ENCODE measurements around the gene OCEL1.
"Not testable (repeated sequence)": the region's sequence is repeated elsewhere in the genome, so short reads cannot be mapped to it uniquely, and the experiment has no call there.

OCEL1 gene

GRCh38 chr19:17266026-17266425 lies 40.0 kb downstream of the OCEL1 start:
- TF ChIP-seq CTCF (IDR thresholded peaks at IDR 0.05; ENCODE audit: control insufficient read depth, extremely low read depth, insufficient read depth): no peak
- no peak for DNase-seq (ENCODE audit: low read depth)
- no peak overlapping the region for H3K4me3 ChIP-seq (ENCODE audit: low read depth, low read length)

GRCh38 chr19:17266589-17266974 lies 40.6 kb downstream of the OCEL1 start:
- no peak for TF ChIP-seq CTCF (IDR thresholded peaks at IDR 0.05; ENCODE audit: control insufficient read depth, extremely low read depth, insufficient read depth)
- H3K4me3 ChIP-seq (ENCODE audit: low read depth, low read length): no peak overlapping the region
- DNase-seq (ENCODE audit: low read depth): no peak

GRCh38 chr19:17266975-17267788 lies 41.2 kb downstream of the OCEL1 start, which contains the start of gene BABAM1:
BABAM1 (plus strand) TSS chr19:17267443; CDS start chr19:17268807, 1,364 bp downstream.
- TF ChIP-seq CTCF (IDR thresholded peaks at IDR 0.05; ENCODE audit: control insufficient read depth, extremely low read depth, insufficient read depth): no peak
- DNase-seq (ENCODE audit: low read depth): peak; percentile 100
- H3K4me3 ChIP-seq (ENCODE audit: low read depth, low read length): peak within 1 kb of the TSS; percentile 99

GRCh38 chr19:17268754-17269153 lies 42.7 kb downstream of the OCEL1 start:
- H3K4me3 ChIP-seq (ENCODE audit: low read depth, low read length): peak overlapping the region; percentile 99
- no peak for DNase-seq (ENCODE audit: low read depth)
- no peak for TF ChIP-seq CTCF (IDR thresholded peaks at IDR 0.05; ENCODE audit: control insufficient read depth, extremely low read depth, insufficient read depth)

- H3K4me3 ChIP-seq (ENCODE audit: low read depth, low read length); DNase-seq (ENCODE audit: low read depth): not testable (repeated sequence)
Observed at GRCh38 chr19:17274892-17275291, 48.9 kb downstream of the OCEL1 start.

- no peak for TF ChIP-seq CTCF (IDR thresholded peaks at IDR 0.05; ENCODE audit: control insufficient read depth, extremely low read depth, insufficient read depth)
- H3K4me3 ChIP-seq (ENCODE audit: low read depth, low read length): no peak overlapping the region
- DNase-seq (ENCODE audit: low read depth): no peak
Observed at GRCh38 chr19:17275441-17276175, 49.6 kb downstream of the OCEL1 start.
